Measurements from ENCODE around the gene SIGMAR1.

Gene SIGMAR1

GRCh38 chr9:34647651-34648050 is 10.1 kb upstream of the SIGMAR1 start:
- H3K27me3 ChIP-seq (replicated peaks; ENCODE audit: insufficient read depth, low read length): no peaks in the 10 kb centered on the region
- DNase-seq: no peak
- H3K79me2 ChIP-seq (ENCODE audit: low read length): peaks cover 22% of the 10 kb centered on the region
- peaks cover 15% of the 10 kb centered on the region for H3F3A ChIP-seq (ENCODE audit: insufficient read depth, low read length)
- H3K36me3 ChIP-seq (replicated peaks; ENCODE audit: insufficient read depth, low read length): 0 out of 2 replicates have a peak, but pooled peaks cover 3% of the 10 kb centered on the region
- H3K9ac ChIP-seq (ENCODE audit: low read length): peak overlapping the region; percentile 80
- H3K27ac ChIP-seq (ENCODE audit: low read length): no peak overlapping the region
- no peak overlapping the region for H2AFZ ChIP-seq (ENCODE audit: low read length)
- H3K9me2 ChIP-seq (replicated peaks; ENCODE audit: insufficient read depth, low read length): no peaks in the 10 kb centered on the region
- peaks cover 14% of the 10 kb centered on the region for H3K4me1 ChIP-seq (ENCODE audit: low read length)
- no peaks in the 10 kb centered on the region for H4K20me1 ChIP-seq (ENCODE audit: insufficient read depth, low read length)
- no peaks in the 10 kb centered on the region for H3K9me3 ChIP-seq (replicated peaks; ENCODE audit: insufficient read depth, low read length)
- H3K4me2 ChIP-seq (ENCODE audit: low read depth, low read length): peak overlapping the region; percentile 95
- peak overlapping the region; percentile 95 for H3K4me3 ChIP-seq (ENCODE audit: low read length)
- no peak for TF ChIP-seq EZH2phosphoT487 (IDR thresholded peaks at IDR 0.05; ENCODE audit: low read length)
- no peak for TF ChIP-seq EZH2 (optimal IDR thresholded peaks at IDR 0.05; ENCODE audit: low read depth, low read length)
- TF ChIP-seq CTCF (IDR thresholded peaks at IDR 0.05; ENCODE audit: low read length): no peak

GRCh38 chr9:34647084-34647403 is 9.5 kb upstream of the SIGMAR1 start:
- Histone ChIP-seq H3K79me2 (ENCODE audit: low read length) (peaks cover 22% of the 10 kb centered on the region), H3K36me3 (replicated peaks; ENCODE audit: insufficient read depth, low read length) (0 out of 2 replicates have a peak, but pooled peaks cover 3% of the 10 kb centered on the region), H3K9me3 (replicated peaks; ENCODE audit: insufficient read depth, low read length) (no peaks in the 10 kb centered on the region), H3K27me3 (replicated peaks; ENCODE audit: insufficient read depth, low read length) (no peaks in the 10 kb centered on the region), H4K20me1 (ENCODE audit: insufficient read depth, low read length) (no peaks in the 10 kb centered on the region), H3F3A (ENCODE audit: insufficient read depth, low read length) (peaks cover 15% of the 10 kb centered on the region), H3K27ac (ENCODE audit: low read length) (peak overlapping the region; percentile 82; the same call in 1 of the 2 replicates), H3K4me3 (ENCODE audit: low read length) (peak overlapping the region; percentile 95), H3K4me2 (ENCODE audit: low read depth, low read length) (peak overlapping the region; percentile 95), H2AFZ (ENCODE audit: low read length) (peak overlapping the region; percentile 97), H3K4me1 (ENCODE audit: low read length) (peaks cover 14% of the 10 kb centered on the region), H3K9me2 (replicated peaks; ENCODE audit: insufficient read depth, low read length) (no peaks in the 10 kb centered on the region), H3K9ac (ENCODE audit: low read length) (peak overlapping the region; percentile 80)
- DNase-seq: no peak
- TF ChIP-seq EZH2 (optimal IDR thresholded peaks at IDR 0.05; ENCODE audit: low read depth, low read length): no peak
- TF ChIP-seq CTCF (IDR thresholded peaks at IDR 0.05; ENCODE audit: low read length): no peak
- TF ChIP-seq EZH2phosphoT487 (IDR thresholded peaks at IDR 0.05; ENCODE audit: low read length): no peak

DNA sequence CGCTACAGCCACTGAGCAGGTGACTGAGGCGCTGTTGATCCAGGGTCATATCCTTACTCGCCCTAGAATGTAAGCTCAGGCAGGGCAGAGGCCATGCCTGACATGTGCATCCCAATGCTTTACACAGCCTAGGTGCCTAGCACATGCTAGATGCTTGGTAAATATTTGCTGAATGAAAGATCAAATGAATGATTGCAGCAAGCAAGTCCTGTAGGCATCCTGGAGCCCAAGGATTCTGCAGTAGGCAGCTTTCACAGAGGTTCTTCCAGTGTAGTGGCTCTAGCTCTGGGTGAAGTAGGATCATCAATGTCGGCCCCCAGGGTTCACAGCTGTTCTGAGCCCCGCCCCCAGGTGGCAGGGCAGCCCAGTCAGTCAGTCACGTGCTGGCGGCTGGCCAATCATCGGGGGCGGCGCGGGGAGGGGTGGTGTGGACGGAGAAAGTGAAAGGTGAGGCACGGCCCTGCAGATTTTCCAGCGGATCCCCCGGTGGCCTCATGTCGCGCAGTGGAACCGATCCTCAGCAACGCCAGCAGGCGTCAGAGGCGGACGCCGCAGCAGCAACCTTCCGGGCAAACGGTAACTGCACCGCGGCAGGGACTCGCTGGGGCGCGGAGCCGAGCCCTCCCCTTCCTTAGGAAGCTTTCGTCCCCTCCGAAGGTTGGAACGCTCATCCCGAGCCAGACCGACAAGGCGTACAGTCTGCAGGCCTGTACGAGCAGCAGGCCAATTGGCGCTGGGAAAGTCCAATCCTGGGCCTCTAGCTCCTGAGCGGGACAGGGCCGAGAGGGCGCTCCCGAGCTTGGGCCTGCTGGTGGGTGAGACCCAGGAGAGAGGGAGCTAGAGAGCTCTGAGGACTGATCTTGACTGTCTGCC is 8.9 kb upstream of the SIGMAR1 start, which contains the start of gene GALT:
TSS of gene GALT (plus strand) at position 465 of the 873 bp plus-strand sequence. CDS start at position 495, 30 bp downstream.
- TF ChIP-seq CTCF (IDR thresholded peaks at IDR 0.05; ENCODE audit: low read length) (peak; percentile 58), EZH2 (optimal IDR thresholded peaks at IDR 0.05; ENCODE audit: low read depth, low read length) (no peak)

More for the DNA sequence above, 8.9 kb upstream of the SIGMAR1 start, which contains the start of gene GALT:
- Histone ChIP-seq H3K9me2 (replicated peaks; ENCODE audit: insufficient read depth, low read length) (no peaks in the 10 kb centered on the region), H3K27me3 (replicated peaks; ENCODE audit: insufficient read depth, low read length) (no peaks in the 10 kb centered on the region), H4K20me1 (ENCODE audit: insufficient read depth, low read length) (no peaks in the 10 kb centered on the region), H3K4me2 (ENCODE audit: low read depth, low read length) (peak within 1 kb of the TSS; percentile 95), H3K4me3 (ENCODE audit: low read length) (peak within 1 kb of the TSS; percentile 95), H3K27ac (ENCODE audit: low read length) (peak within 1 kb of the TSS; percentile 82), H2AFZ (ENCODE audit: low read length) (peak within 1 kb of the TSS; percentile 97), H3K4me1 (ENCODE audit: low read length) (peaks cover 14% of the 10 kb centered on the region), H3F3A (ENCODE audit: insufficient read depth, low read length) (peaks cover 12% of the 10 kb centered on the region), H3K9ac (ENCODE audit: low read length) (peak within 1 kb of the TSS; percentile 80), H3K36me3 (replicated peaks; ENCODE audit: insufficient read depth, low read length) (0 out of 2 replicates have a peak, but pooled peaks cover 3% of the 10 kb centered on the region), H3K9me3 (replicated peaks; ENCODE audit: insufficient read depth, low read length) (no peaks in the 10 kb centered on the region), H3K79me2 (ENCODE audit: low read length) (peaks cover 22% of the 10 kb centered on the region)
- DNase-seq: peak; percentile 95

All from MM.1S (cell line).